Measurements from ENCODE around the gene TECTB.

Gene TECTB

GRCh38 chr10:112274831-112275230 lies 8.4 kb upstream of the TECTB start:
- no peak for DNase-seq (ENCODE audit: low read depth in 2 of 3, low spot score in 1 of 3)

- DNase-seq (ENCODE audit: low read depth in 2 of 3, low spot score in 1 of 3) = no peak
Measured at GRCh38 chr10:112275512-112276245, 7.5 kb upstream of the TECTB start.

GRCh38 chr10:112278871-112279270 lies 4.3 kb upstream of the TECTB start:
- DNase-seq (ENCODE audit: low read depth in 2 of 3, low spot score in 1 of 3) = no peak

GRCh38 chr10:112279433-112279832 lies 3.8 kb upstream of the TECTB start:
- DNase-seq (ENCODE audit: low read depth in 2 of 3, low spot score in 1 of 3) = no peak

- DNase-seq (ENCODE audit: low read depth in 2 of 3, low spot score in 1 of 3) = no peak
Measured at GRCh38 chr10:112280205-112280921, 2.8 kb upstream of the TECTB start.

- no peak for DNase-seq (ENCODE audit: low read depth in 2 of 3, low spot score in 1 of 3)
Measured at GRCh38 chr10:112282086-112282485, 1.1 kb upstream of the TECTB start.

GRCh38 chr10:112286837-112287818 lies 3.9 kb downstream of the TECTB start:
- no peak for DNase-seq (ENCODE audit: low read depth in 2 of 3, low spot score in 1 of 3)

GRCh38 chr10:112287844-112288243 lies 4.6 kb downstream of the TECTB start:
- no peak for DNase-seq (ENCODE audit: low read depth in 2 of 3, low spot score in 1 of 3)

- DNase-seq (ENCODE audit: low read depth in 2 of 3, low spot score in 1 of 3) = no peak
Measured at GRCh38 chr10:112288486-112288885, 5.3 kb downstream of the TECTB start.

GRCh38 chr10:112289373-112290053 lies 6.3 kb downstream of the TECTB start:
- no peak for DNase-seq (ENCODE audit: low read depth in 2 of 3, low spot score in 1 of 3)

- no peak for DNase-seq (ENCODE audit: low read depth in 2 of 3, low spot score in 1 of 3)
Measured at GRCh38 chr10:112290054-112290373, 6.8 kb downstream of the TECTB start.

- no peak for DNase-seq (ENCODE audit: low read depth in 2 of 3, low spot score in 1 of 3)
Measured at GRCh38 chr10:112294169-112294568, 11.0 kb downstream of the TECTB start.

- no peak for DNase-seq (ENCODE audit: low read depth in 2 of 3, low spot score in 1 of 3)
Measured at GRCh38 chr10:112295853-112296830, 12.9 kb downstream of the TECTB start.

GRCh38 chr10:112296908-112297331 lies 13.7 kb downstream of the TECTB start:
- no peak for DNase-seq (ENCODE audit: low read depth in 2 of 3, low spot score in 1 of 3)

GRCh38 chr10:112298581-112298980 lies 15.4 kb downstream of the TECTB start:
- no peak for DNase-seq (ENCODE audit: low read depth in 2 of 3, low spot score in 1 of 3)

- no peak for DNase-seq (ENCODE audit: low read depth in 2 of 3, low spot score in 1 of 3)
Measured at GRCh38 chr10:112299456-112299855, 16.3 kb downstream of the TECTB start.

- no peak for DNase-seq (ENCODE audit: low read depth in 2 of 3, low spot score in 1 of 3)
Measured at GRCh38 chr10:112302335-112302734, 19.1 kb downstream of the TECTB start.

GRCh38 chr10:112303528-112303927 lies 20.3 kb downstream of the TECTB start:
- DNase-seq (ENCODE audit: low read depth in 2 of 3, low spot score in 1 of 3) = no peak

GRCh38 chr10:112304267-112304859 lies 21.2 kb downstream of the TECTB start:
- no peak for DNase-seq (ENCODE audit: low read depth in 2 of 3, low spot score in 1 of 3)
